K562 (cell line): Measurements from ENCODE around the gene HMCN1. TPM values are rescaled to one million over a fixed set of nuclear protein-coding genes. Genes with fewer than 3 reads are reported as not detected.

Source experiments
- ATF4 ChIP-seq: fragments of 450-650 bp; formaldehyde crosslinking; IDR thresholded peaks from 2 replicates; pipeline ENCODE4 v1.4.0; 2022; ENCODE audit warnings: mild to moderate bottlenecking, moderate library complexity
- BHLHE40 ChIP-seq: IDR thresholded peaks from 2 replicates; pipeline ENCODE4 v1.6.1; 2011; ENCODE audit warnings: low read length, improper control_type of control experiment
- CTCF ChIP-seq, 3 experiments: IDR thresholded peaks in 2 of 3; conservative IDR thresholded peaks in 1 of 3; 2 replicates each; pipeline ENCODE4 v1.5.1; 2011 to 2012; ENCODE audit warnings: low read length in 3 of 3, mild to moderate bottlenecking in 3 of 3, control low read depth in 2 of 3, improper control_type of control experiment in 1 of 3, inconsistent platforms in 1 of 3, low read depth in 1 of 3, mixed read lengths in 1 of 3, moderate library complexity in 1 of 3; ENCODE audit not compliant: insufficient read depth in 2 of 3
- E2F4 ChIP-seq: sonication (generic); formaldehyde crosslinking; IDR thresholded peaks from 2 replicates; pipeline ENCODE4 v1.8.0; 2022; ENCODE audit warnings: mild to moderate bottlenecking, low read depth, missing genetic modification reagents
- EP300 ChIP-seq: IDR thresholded peaks from 2 replicates; pipeline ENCODE4 v1.6.1; 2012; ENCODE audit warnings: low read length, improper control_type of control experiment
- FOXP1 ChIP-seq: sonication (generic); formaldehyde crosslinking; IDR thresholded peaks from 2 replicates; pipeline ENCODE4 v1.8.0; 2022; ENCODE audit warnings: mild to moderate bottlenecking, missing genetic modification reagents
- HMGN3 ChIP-seq: IDR thresholded peaks from 2 replicates; pipeline ENCODE4 v1.6.1; 2011; ENCODE audit warnings: borderline replicate concordance, low read depth, mild to moderate bottlenecking, mixed read lengths, low read length; ENCODE audit not compliant: insufficient read length; ENCODE audit errors: extremely low read depth
- HNRNPLL ChIP-seq: fragments of 200-400 bp; formaldehyde crosslinking; IDR thresholded peaks from 2 replicates; pipeline ENCODE4 v1.6.1; 2017; ENCODE audit warnings: low read length, low read depth, mild to moderate bottlenecking; ENCODE audit not compliant: poor library complexity, severe bottlenecking
- JUND ChIP-seq, 2 experiments: IDR thresholded peaks; 2 replicates in 1 of 2; 3 replicates in 1 of 2; pipeline ENCODE4 v1.6.1; 2011; ENCODE audit warnings: borderline replicate concordance in 2 of 2, low read depth in 2 of 2, low read length in 2 of 2, improper control_type of control experiment in 1 of 2, missing biosample characterization in 1 of 2, missing genetic modification characterization in 1 of 2, missing genetic modification reagents in 1 of 2
- MTA1 ChIP-seq: fragments of 450-650 bp; IDR thresholded peaks from 2 replicates; pipeline ENCODE4 v1.6.1; 2017; ENCODE audit warnings: borderline replicate concordance
- MTA2 ChIP-seq: fragments of 450-650 bp; IDR thresholded peaks from 2 replicates; pipeline ENCODE4 v1.6.1; 2016; ENCODE audit warnings: low read depth
- NCOA2 ChIP-seq, 2 experiments: fragments of 450-650 bp; IDR thresholded peaks; 2 replicates each; pipeline ENCODE4 v1.6.1; 2018; ENCODE audit warnings: mild to moderate bottlenecking in 2 of 2, moderate library complexity in 1 of 2; ENCODE audit not compliant: partially characterized antibody in 2 of 2
- RBBP5 ChIP-seq: fragments of 200-600 bp; sonication (generic); IDR thresholded peaks from 2 replicates; pipeline ENCODE4 v1.6.1; 2012; ENCODE audit warnings: borderline replicate concordance, mild to moderate bottlenecking, low read length, control low read depth, inconsistent platforms; ENCODE audit not compliant: insufficient read depth, poor library complexity, severe bottlenecking
- SUPT5H ChIP-seq: fragments of 450-650 bp; IDR thresholded peaks from 2 replicates; pipeline ENCODE4 v1.6.1; 2016
- TCF15 ChIP-seq: fragments of 250-450 bp; sonication (Bioruptor Pico); IDR thresholded peaks from 2 replicates; pipeline ENCODE4 v1.8.0; 2022; ENCODE audit warnings: moderate library complexity, mild to moderate bottlenecking, inconsistent platforms
- VEZF1 ChIP-seq: fragments of 200-800 bp; sonication (Bioruptor generic); IDR thresholded peaks from 2 replicates; pipeline ENCODE4 v1.6.1; 2017; ENCODE audit warnings: missing genetic modification characterization, missing compliant biosample characterization
- ZFP30 ChIP-seq: fragments of 250-450 bp; sonication (Bioruptor Pico); IDR thresholded peaks from 2 replicates; pipeline ENCODE4 v1.8.0; 2022; ENCODE audit warnings: moderate library complexity, mild to moderate bottlenecking, inconsistent platforms, borderline replicate concordance
- ZNF121 ChIP-seq: sonication (generic); formaldehyde crosslinking; conservative IDR thresholded peaks from 2 replicates; pipeline ENCODE4 v1.8.0; 2022; ENCODE audit warnings: missing genetic modification reagents
- ZNF263 ChIP-seq: sonication (generic); formaldehyde crosslinking; IDR thresholded peaks from 2 replicates; pipeline ENCODE4 v1.8.0; 2022; ENCODE audit warnings: mild to moderate bottlenecking, missing genetic modification reagents, borderline replicate concordance
- ZNF75A ChIP-seq: fragments of 450-650 bp; formaldehyde crosslinking; IDR thresholded peaks from 2 replicates; pipeline ENCODE4 v1.4.0; 2020; ENCODE audit warnings: mild to moderate bottlenecking
- ZNF778 ChIP-seq: fragments of 450-650 bp; formaldehyde crosslinking; IDR thresholded peaks from 2 replicates; pipeline ENCODE4 v1.4.0; 2020; ENCODE audit warnings: mild to moderate bottlenecking, moderate library complexity
- polyA plus RNA-seq, 8 experiments: library from polyadenylated mRNA; depleted of rRNA in 4 of 8; stranded (reverse) in 5 of 8; unstranded in 3 of 8; fragments of >200 nt; fragmentation: Nextera tagmentation in 2 of 8; fragmentation: Illumina TruSeq in 1 of 8; extraction: Ambion mirVana in 2 of 8; extraction: Trizol in 1 of 8; gene quantifications; 2 replicates each; pipeline versions ENCODE4 v1.2.1 to v1.2.3, GENCODE V29; 2011 to 2014; ENCODE audit warnings: inconsistent platforms in 1 of 8, missing spikeins in 1 of 8
- total RNA-seq, 7 experiments: library from RNA; depleted of rRNA in 6 of 7; stranded (reverse); fragments of >200 nt in 6 of 7; fragmentation: Illumina TruSeq in 2 of 7; extraction: Trizol in 2 of 7; gene quantifications; 2 replicates each; pipeline versions ENCODE4 v1.2.1 to v1.2.3, GENCODE V29; 2011 to 2021; ENCODE audit warnings: low replicate concordance in 1 of 7

Gene HMCN1
- total and polyA plus RNA-seq, 9 of the 15 experiments (the other 6 are each of a cell fraction or from before 2014, with no cell fraction given) = 0.07 to 0.36 (median 0.21) TPM

GRCh38 chr1:186082235-186082937 is 348.2 kb downstream of the HMCN1 start (continued):
- no peak for TF ChIP-seq ZFP30 (CRISPR knock-in tag)
- no peak for TF ChIP-seq HMGN3
- TF ChIP-seq ATF4 (CRISPR knock-in tag) = peak; percentile 66
- TF ChIP-seq E2F4 (CRISPR knock-in tag) = no peak
- TF ChIP-seq MTA2 = 0 out of 2 replicates have a peak, but pooled peaks have one; percentile 55
- TF ChIP-seq NCOA2 (IDR thresholded peaks at IDR 0.05; ENCODE audit: partially characterized antibody in 2 of 2) = no peak
- no peak for TF ChIP-seq ZNF121 (CRISPR knock-in tag)
- peak; percentile 63; the same call in 1 of the 2 replicates for TF ChIP-seq TCF15 (CRISPR knock-in tag)
- 0 out of 6 replicates have a peak, but pooled peaks of 1 of the 3 experiments have one; percentile 6 for TF ChIP-seq CTCF (IDR thresholded peaks at IDR 0.05 in 2 of 3, conservative IDR thresholded peaks at IDR 0.05 in 1 of 3; ENCODE audit: insufficient read depth in 2 of 3, low read depth in 1 of 3, low read length in 3 of 3)
- 0 out of 2 replicates have a peak, but pooled peaks have one; percentile 32 for TF ChIP-seq FOXP1
- no peak for TF ChIP-seq SUPT5H
- peak; percentile 64; the same call in 1 of the 2 replicates for TF ChIP-seq MTA1
- TF ChIP-seq VEZF1 (CRISPR knock-in tag) = peak; percentile 70
- peak; percentile 81 for TF ChIP-seq JUND (IDR thresholded peaks at IDR 0.05; ENCODE audit: borderline replicate concordance, low read depth, low read length)
- peak; percentile 83; the same call in 2 of the 3 replicates for TF ChIP-seq JUND (tag; IDR thresholded peaks at IDR 0.05; ENCODE audit: borderline replicate concordance, low read depth, low read length)
- peak; percentile 45 for TF ChIP-seq RBBP5
- TF ChIP-seq ZNF778 (CRISPR knock-in tag) = no peak
- TF ChIP-seq ZNF75A = no peak
- TF ChIP-seq EP300 = peak; percentile 85
- peak; percentile 74; the same call in 1 of the 2 replicates for TF ChIP-seq ZNF263 (CRISPR knock-in tag)
- TF ChIP-seq HNRNPLL = no peak
- TF ChIP-seq BHLHE40 = peak; percentile 99
